ENCODE data around the gene TMEM202.
"Not testable (repeated sequence)": the region's sequence is repeated elsewhere in the genome, so short reads cannot be mapped to it uniquely, and the experiment has no call there.

Gene TMEM202

DNA sequence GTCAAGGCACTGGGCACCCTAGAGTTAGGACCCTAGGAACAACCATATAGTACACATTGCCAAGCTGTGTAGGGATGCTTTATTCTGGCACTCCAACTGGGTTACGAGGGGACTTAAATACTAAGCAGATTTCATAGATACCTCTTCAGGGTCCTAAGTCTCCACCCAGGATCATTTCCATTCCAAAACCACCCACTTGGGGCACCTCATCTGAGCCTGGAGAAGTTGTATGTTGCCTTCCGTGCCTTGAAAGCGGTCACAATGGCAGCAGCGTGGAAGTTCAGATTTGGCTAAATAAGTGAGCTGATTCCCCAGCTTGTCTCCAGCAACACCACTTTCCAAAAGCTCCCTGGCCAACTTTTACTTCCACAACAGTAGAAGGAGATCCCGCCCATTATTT lies 4.6 kb downstream of the TMEM202 start:
- no peak overlapping the region for H3K4me3 ChIP-seq (ENCODE audit: low read length in 2 of 2)
- H3K4me1 ChIP-seq (ENCODE audit: control insufficient read depth, insufficient read depth, low read length): no peaks in the 10 kb centered on the region
- peaks cover 5 to 8% of the 10 kb centered on the region in 2 donors for H3K27me3 ChIP-seq (ENCODE audit: control insufficient read depth in 1 of 2, insufficient read depth in 2 of 2, low read length in 2 of 2)
- no peak overlapping the region for H3K27ac ChIP-seq (ENCODE audit: low read length)
- no peaks in the 10 kb centered on the region for H3K9me3 ChIP-seq (ENCODE audit: control insufficient read depth in 2 of 2, low read length in 2 of 2)
- no peak overlapping the region for H3K9ac ChIP-seq (ENCODE audit: low read length in 2 of 2)
- no peaks in the 10 kb centered on the region for H3K36me3 ChIP-seq (ENCODE audit: control insufficient read depth in 2 of 2, insufficient read depth in 2 of 2, low read length in 2 of 2)

GRCh38 chr15:72404356-72404755 lies 6.3 kb downstream of the TMEM202 start:
- Histone ChIP-seq H3K9ac (ENCODE audit: low read length in 2 of 2) (no peak overlapping the region), H3K27me3 (ENCODE audit: control insufficient read depth in 1 of 2, insufficient read depth in 2 of 2, low read length in 2 of 2) (peaks cover 5 to 8% of the 10 kb centered on the region in 2 donors), H3K27ac (ENCODE audit: low read length) (no peak overlapping the region), H3K4me3 (ENCODE audit: low read length in 2 of 2) (no peak overlapping the region), H3K9me3 (ENCODE audit: control insufficient read depth in 2 of 2, low read length in 2 of 2) (no peaks in the 10 kb centered on the region), H3K36me3 (ENCODE audit: control insufficient read depth in 2 of 2, insufficient read depth in 2 of 2, low read length in 2 of 2) (no peaks in the 10 kb centered on the region), H3K4me1 (ENCODE audit: control insufficient read depth, insufficient read depth, low read length) (no peaks in the 10 kb centered on the region)

DNA sequence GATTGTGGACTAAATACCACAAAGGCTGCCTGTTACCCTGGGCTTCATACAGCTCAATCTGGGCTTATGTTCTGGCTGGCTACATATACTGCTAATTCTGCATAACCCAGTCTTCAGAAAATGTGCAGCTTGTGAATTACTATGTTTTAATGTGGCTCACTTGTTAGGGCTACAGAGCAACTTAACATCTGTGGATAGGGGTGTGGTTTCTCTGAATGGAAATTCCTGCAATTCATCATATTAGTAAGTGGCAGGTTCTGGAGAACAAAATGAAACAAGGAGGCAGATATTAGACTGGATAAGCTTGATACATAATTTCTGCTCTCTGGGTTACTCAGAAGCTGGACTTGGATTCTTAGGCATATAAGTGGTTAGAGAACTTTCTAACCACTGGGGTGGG lies 6.7 kb downstream of the TMEM202 start:
- H3K4me3 ChIP-seq (ENCODE audit: low read length in 2 of 2): no peak overlapping the region
- no peaks in the 10 kb centered on the region for H3K36me3 ChIP-seq (ENCODE audit: control insufficient read depth in 2 of 2, insufficient read depth in 2 of 2, low read length in 2 of 2)
- no peaks in the 10 kb centered on the region for H3K9me3 ChIP-seq (ENCODE audit: control insufficient read depth in 2 of 2, low read length in 2 of 2)
- no peaks in the 10 kb centered on the region for H3K4me1 ChIP-seq (ENCODE audit: control insufficient read depth, insufficient read depth, low read length)
- H3K27ac ChIP-seq (ENCODE audit: low read length): no peak overlapping the region
- peaks cover 5 to 8% of the 10 kb centered on the region in 2 donors for H3K27me3 ChIP-seq (ENCODE audit: control insufficient read depth in 1 of 2, insufficient read depth in 2 of 2, low read length in 2 of 2)
- no peak overlapping the region for H3K9ac ChIP-seq (ENCODE audit: low read length in 2 of 2)

- H3K4me1 ChIP-seq (ENCODE audit: control insufficient read depth, insufficient read depth, low read length): no peaks in the 10 kb centered on the region
- no peak overlapping the region for H3K9ac ChIP-seq (ENCODE audit: low read length in 2 of 2)
- H3K27me3 ChIP-seq (ENCODE audit: control insufficient read depth in 1 of 2, insufficient read depth in 2 of 2, low read length in 2 of 2): peaks cover 5 to 8% of the 10 kb centered on the region in 2 donors
- H3K27ac ChIP-seq (ENCODE audit: low read length): no peak overlapping the region
- no peak overlapping the region for H3K4me3 ChIP-seq (ENCODE audit: low read length in 2 of 2)
- H3K36me3 ChIP-seq (ENCODE audit: control insufficient read depth in 2 of 2, insufficient read depth in 2 of 2, low read length in 2 of 2): no peaks in the 10 kb centered on the region
- peaks cover 0 to 3% of the 10 kb centered on the region in 2 donors for H3K9me3 ChIP-seq (ENCODE audit: control insufficient read depth in 2 of 2, low read length in 2 of 2)
Observed at GRCh38 chr15:72406936-72407335, 8.8 kb downstream of the TMEM202 start.

- no peak overlapping the region for H3K27ac ChIP-seq (ENCODE audit: low read length)
- H3K36me3 ChIP-seq (ENCODE audit: control insufficient read depth in 2 of 2, insufficient read depth in 2 of 2, low read length in 2 of 2): no peaks in the 10 kb centered on the region
- no peak overlapping the region for H3K4me3 ChIP-seq (ENCODE audit: low read length in 2 of 2)
Observed at GRCh38 chr15:72411111-72411510, 13.0 kb downstream of the TMEM202 start.

DNA sequence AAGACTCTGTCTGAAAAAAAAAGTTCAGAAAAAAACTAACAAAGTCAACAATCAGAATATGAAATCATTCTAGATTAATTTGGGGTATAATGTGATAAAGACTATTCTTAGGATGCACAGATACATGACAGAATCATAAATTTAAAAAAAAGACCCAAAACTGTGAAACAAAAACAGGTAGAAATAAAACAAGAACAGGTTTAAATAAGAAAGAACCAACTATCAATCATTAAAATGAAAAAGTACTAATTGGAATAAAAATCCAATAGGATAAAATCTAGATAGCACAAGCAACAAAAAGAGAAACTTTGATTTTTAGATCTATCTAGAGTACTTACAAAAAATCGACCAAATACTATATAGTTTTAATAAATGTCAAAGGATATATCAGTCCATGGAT lies 13.4 kb downstream of the TMEM202 start:
- Histone ChIP-seq H3K36me3 (ENCODE audit: control insufficient read depth in 2 of 2, insufficient read depth in 2 of 2, low read length in 2 of 2) (no peaks in the 10 kb centered on the region), H3K27ac (ENCODE audit: low read length) (no peak overlapping the region), H3K27me3 (ENCODE audit: control insufficient read depth in 1 of 2, insufficient read depth in 2 of 2, low read length in 2 of 2) (no peaks in the 10 kb centered on the region), H3K9me3 (ENCODE audit: control insufficient read depth in 2 of 2, low read length in 2 of 2) (peaks cover 0 to 3% of the 10 kb centered on the region in 2 donors), H3K4me1 (ENCODE audit: control insufficient read depth, insufficient read depth, low read length) (no peaks in the 10 kb centered on the region), H3K4me3 (ENCODE audit: low read length in 2 of 2) (no peak overlapping the region), H3K9ac (ENCODE audit: low read length in 2 of 2) (no peak overlapping the region)

More at GRCh38 chr15:72411111-72411510, 13.0 kb downstream of the TMEM202 start:
- no peaks in the 10 kb centered on the region for H3K27me3 ChIP-seq (ENCODE audit: control insufficient read depth in 1 of 2, insufficient read depth in 2 of 2, low read length in 2 of 2)
- H3K9me3 ChIP-seq (ENCODE audit: control insufficient read depth in 2 of 2, low read length in 2 of 2): peaks cover 0 to 3% of the 10 kb centered on the region in 2 donors
- no peaks in the 10 kb centered on the region for H3K4me1 ChIP-seq (ENCODE audit: control insufficient read depth, insufficient read depth, low read length)
- no peak overlapping the region for H3K9ac ChIP-seq (ENCODE audit: low read length in 2 of 2)

DNA sequence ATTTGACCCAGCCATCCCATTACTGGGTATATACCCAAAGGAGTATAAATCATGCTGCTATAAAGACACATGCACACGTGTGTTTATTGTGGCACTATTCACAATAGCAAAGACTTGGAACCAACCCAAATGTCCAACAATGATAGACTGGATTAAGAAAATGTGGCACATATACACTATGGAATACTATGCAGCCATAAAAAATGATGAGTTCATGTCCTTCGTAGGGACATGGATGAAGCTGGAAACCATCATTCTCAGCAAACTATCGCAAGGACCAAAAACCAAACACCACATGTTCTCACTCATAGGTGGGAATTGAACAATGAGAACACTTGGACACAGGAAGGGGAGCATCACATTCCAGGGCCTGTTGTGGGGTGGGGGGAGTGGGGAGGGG lies 15.2 kb downstream of the TMEM202 start:
- H3K9me3 ChIP-seq (ENCODE audit: control insufficient read depth in 2 of 2, low read length in 2 of 2); H3K27ac ChIP-seq (ENCODE audit: low read length); H3K9ac ChIP-seq (ENCODE audit: low read length in 2 of 2); H3K4me1 ChIP-seq (ENCODE audit: control insufficient read depth, insufficient read depth, low read length); H3K36me3 ChIP-seq (ENCODE audit: control insufficient read depth in 2 of 2, insufficient read depth in 2 of 2, low read length in 2 of 2); H3K27me3 ChIP-seq (ENCODE audit: control insufficient read depth in 1 of 2, insufficient read depth in 2 of 2, low read length in 2 of 2); H3K4me3 ChIP-seq (ENCODE audit: low read length in 2 of 2): not testable (repeated sequence)

GRCh38 chr15:72415304-72415703 lies 17.2 kb downstream of the TMEM202 start:
- no peak overlapping the region for H3K9ac ChIP-seq (ENCODE audit: low read length in 2 of 2)
- no peaks in the 10 kb centered on the region for H3K27me3 ChIP-seq (ENCODE audit: control insufficient read depth in 1 of 2, insufficient read depth in 2 of 2, low read length in 2 of 2)
- no peak overlapping the region for H3K27ac ChIP-seq (ENCODE audit: low read length)
- no peaks in the 10 kb centered on the region for H3K36me3 ChIP-seq (ENCODE audit: control insufficient read depth in 2 of 2, insufficient read depth in 2 of 2, low read length in 2 of 2)
- H3K9me3 ChIP-seq (ENCODE audit: control insufficient read depth in 2 of 2, low read length in 2 of 2): peaks cover 0 to 3% of the 10 kb centered on the region in 2 donors
- no peak overlapping the region for H3K4me3 ChIP-seq (ENCODE audit: low read length in 2 of 2)
- no peaks in the 10 kb centered on the region for H3K4me1 ChIP-seq (ENCODE audit: control insufficient read depth, insufficient read depth, low read length)

- not testable (repeated sequence) for H3K4me3 ChIP-seq (ENCODE audit: low read length in 2 of 2); H3K9me3 ChIP-seq (ENCODE audit: control insufficient read depth in 2 of 2, low read length in 2 of 2); H3K27me3 ChIP-seq (ENCODE audit: control insufficient read depth in 1 of 2, insufficient read depth in 2 of 2, low read length in 2 of 2); H3K9ac ChIP-seq (ENCODE audit: low read length in 2 of 2); H3K36me3 ChIP-seq (ENCODE audit: control insufficient read depth in 2 of 2, insufficient read depth in 2 of 2, low read length in 2 of 2); H3K27ac ChIP-seq (ENCODE audit: low read length); H3K4me1 ChIP-seq (ENCODE audit: control insufficient read depth, insufficient read depth, low read length)
Observed at GRCh38 chr15:72419768-72420167, 21.7 kb downstream of the TMEM202 start.

DNA sequence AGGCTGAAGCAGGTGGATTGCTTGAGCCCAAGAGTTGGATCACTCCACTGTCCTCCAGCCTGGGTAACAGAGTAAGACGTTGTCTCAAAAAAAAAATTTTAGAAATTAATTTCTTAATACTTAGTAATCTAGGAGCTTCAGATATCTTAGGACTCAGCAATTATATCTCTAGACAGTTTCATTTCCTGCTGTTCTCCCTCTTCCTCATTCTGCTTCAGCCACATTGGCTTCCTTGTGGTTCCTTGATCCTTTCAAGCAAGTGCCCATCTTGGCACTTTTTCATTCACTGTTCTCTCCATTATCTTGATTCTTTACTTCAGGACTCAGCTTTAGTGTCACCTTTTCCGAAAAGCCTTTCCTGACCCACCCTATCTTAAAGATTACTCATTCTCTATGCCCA lies 22.5 kb downstream of the TMEM202 start:
- Histone ChIP-seq H3K9me3 (ENCODE audit: control insufficient read depth in 2 of 2, low read length in 2 of 2) (peaks cover 0 to 3% of the 10 kb centered on the region in 2 donors), H3K36me3 (ENCODE audit: control insufficient read depth in 2 of 2, insufficient read depth in 2 of 2, low read length in 2 of 2) (no peaks in the 10 kb centered on the region), H3K4me3 (ENCODE audit: low read length in 2 of 2) (no peak overlapping the region), H3K27me3 (ENCODE audit: control insufficient read depth in 1 of 2, insufficient read depth in 2 of 2, low read length in 2 of 2) (no peaks in the 10 kb centered on the region), H3K9ac (ENCODE audit: low read length in 2 of 2) (no peak overlapping the region), H3K27ac (ENCODE audit: low read length) (no peak overlapping the region), H3K4me1 (ENCODE audit: control insufficient read depth, insufficient read depth, low read length) (no peaks in the 10 kb centered on the region)

DNA sequence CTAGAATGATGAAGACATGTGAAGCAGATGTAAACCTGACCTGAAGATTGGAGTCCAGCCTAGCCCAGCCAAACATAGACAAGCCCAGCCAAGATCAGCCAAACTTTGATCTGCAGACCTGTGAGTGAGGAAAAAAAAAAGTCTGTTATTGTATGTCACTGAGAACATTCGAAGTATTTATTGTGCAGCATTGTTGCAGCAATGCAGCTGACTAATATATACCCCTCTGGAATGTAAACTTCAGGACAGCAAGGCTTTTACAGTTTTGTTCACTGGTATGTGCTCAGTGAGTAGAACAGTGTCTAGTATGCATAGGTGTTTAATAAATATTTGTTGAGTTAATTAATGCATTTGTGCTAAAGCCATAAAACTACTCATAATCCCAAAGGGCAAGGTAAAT lies 23.4 kb downstream of the TMEM202 start:
- no peaks in the 10 kb centered on the region for H3K36me3 ChIP-seq (ENCODE audit: control insufficient read depth in 2 of 2, insufficient read depth in 2 of 2, low read length in 2 of 2)
- H3K27me3 ChIP-seq (ENCODE audit: control insufficient read depth in 1 of 2, insufficient read depth in 2 of 2, low read length in 2 of 2): no peaks in the 10 kb centered on the region
- peaks cover 1 to 3% of the 10 kb centered on the region in 2 donors for H3K9me3 ChIP-seq (ENCODE audit: control insufficient read depth in 2 of 2, low read length in 2 of 2)
- H3K4me3 ChIP-seq (ENCODE audit: low read length in 2 of 2): no peak overlapping the region
- no peak overlapping the region for H3K9ac ChIP-seq (ENCODE audit: low read length in 2 of 2)
- no peaks in the 10 kb centered on the region for H3K4me1 ChIP-seq (ENCODE audit: control insufficient read depth, insufficient read depth, low read length)
- H3K27ac ChIP-seq (ENCODE audit: low read length): no peak overlapping the region
